Thyroid gland (tissue), 4 donors: Measurements from ENCODE around the gene CCDC179. TPM values are rescaled to one million over a fixed set of nuclear protein-coding genes. Genes with fewer than 3 reads are reported as not detected.

Source experiments
- DNase-seq, 2 donors: peaks; one replicate each; pipeline ENCODE4 v3.0.0-alpha.2; 2019
- H3K27ac ChIP-seq, 3 donors: fragments of 200-600 bp; sonication (generic); 1 replicate in 2 of 3; 2 replicates in 1 of 3; pipeline ENCODE4 v1.5.1; 2016 to 2019; ENCODE audit warnings: mild to moderate bottlenecking in 1 of 3, moderate library complexity in 1 of 3
- H3K27me3 ChIP-seq: fragments of 200-600 bp; sonication (generic); one replicate; pipeline ENCODE4 v1.5.1; 2019
- H3K36me3 ChIP-seq, 2 donors: fragments of 200-600 bp; sonication (generic); one replicate each; pipeline ENCODE4 v1.5.1; 2016 to 2019
- H3K4me1 ChIP-seq, 2 donors: fragments of 200-600 bp; sonication (generic); one replicate each; pipeline ENCODE4 v1.5.1; 2017 to 2019
- H3K4me3 ChIP-seq, 3 donors: fragments of 200-600 bp; sonication (generic); replicated peaks in 1 of 3; 1 replicate in 2 of 3; 2 replicates in 1 of 3; pipeline ENCODE4 v1.5.1; 2016; ENCODE audit warnings: mild to moderate bottlenecking in 1 of 3
- H3K9me3 ChIP-seq: fragments of 200-600 bp; sonication (generic); one replicate; pipeline ENCODE4 v1.5.1; 2017
- CTCF ChIP-seq, 6 experiments: fragments of 200-600 bp in 3 of 6; fragments of 450-650 bp in 3 of 6; sonication (generic) in 3 of 6; IDR thresholded peaks; one replicate each; pipeline ENCODE4 v1.5.1; 2016 to 2019; ENCODE audit warnings: antibody characterized with exemption in 6 of 6, mild to moderate bottlenecking in 2 of 6, inconsistent platforms in 1 of 6, moderate library complexity in 1 of 6
- POLR2A ChIP-seq, 2 donors: fragments of 450-650 bp; IDR thresholded peaks; one replicate each; pipeline ENCODE4 v1.6.1; 2017; ENCODE audit warnings: antibody characterized with exemption in 2 of 2, mild to moderate bottlenecking in 2 of 2, moderate library complexity in 1 of 2
- WGBS, 2 donors: methylation state at CpG; one replicate each; pipeline ENCODE4 v1.1.5; 2017; 5-methylcytosine and 5-hydroxymethylcytosine counted together
- intact Hi-C: fragments of 100-400 bp; cut with DNase I; formaldehyde crosslinking; loops from one replicate; pipeline ENCODE4 v1.15.1; 2023
- total RNA-seq, 4 donors: library from RNA; depleted of rRNA; stranded (reverse); fragments of >200 nt; gene quantifications; one replicate each; pipeline ENCODE4 v1.2.3, GENCODE V29; 2016

The CCDC179 gene
- total RNA-seq, 4 donors from 2014 or later, result not detected

DNA sequence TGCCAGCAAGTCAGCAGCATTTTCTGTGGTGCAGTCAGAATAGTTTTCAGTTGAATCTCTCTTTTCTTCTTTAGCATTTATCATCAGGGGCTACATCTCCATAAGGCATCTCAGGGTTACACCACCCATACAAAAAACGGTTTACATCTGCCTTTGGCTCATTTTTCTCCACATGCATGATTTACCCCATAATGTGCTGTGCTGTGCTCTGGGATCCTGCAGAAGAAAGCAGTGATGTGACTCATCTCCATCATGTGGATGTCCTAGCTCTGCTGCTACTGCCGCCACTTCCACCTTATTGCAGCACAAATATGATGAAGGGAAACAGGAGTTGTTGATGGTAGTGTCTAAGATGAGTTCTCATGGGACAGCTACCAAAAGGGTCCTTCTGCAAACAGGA, 30.0 kb upstream of the CCDC179 start:
- 90 to 91% methylated on average over 2 of the region's 2 CpGs for WGBS, 2 donors
- no peak overlapping the region for H3K27ac ChIP-seq
- H3K36me3 ChIP-seq, result no peaks in the 10 kb centered on the region
- H3K27me3 ChIP-seq, result no peaks in the 10 kb centered on the region
- H3K9me3 ChIP-seq, result no peaks in the 10 kb centered on the region
- DNase-seq, result no peak
- no peak for TF ChIP-seq CTCF (IDR thresholded peaks at IDR 0.05)
- no peak for TF ChIP-seq POLR2A (IDR thresholded peaks at IDR 0.05)
- H3K4me3 ChIP-seq, result no peak overlapping the region
- H3K4me1 ChIP-seq, result no peaks in the 10 kb centered on the region
- intact Hi-C loops, result no loop called here

DNA sequence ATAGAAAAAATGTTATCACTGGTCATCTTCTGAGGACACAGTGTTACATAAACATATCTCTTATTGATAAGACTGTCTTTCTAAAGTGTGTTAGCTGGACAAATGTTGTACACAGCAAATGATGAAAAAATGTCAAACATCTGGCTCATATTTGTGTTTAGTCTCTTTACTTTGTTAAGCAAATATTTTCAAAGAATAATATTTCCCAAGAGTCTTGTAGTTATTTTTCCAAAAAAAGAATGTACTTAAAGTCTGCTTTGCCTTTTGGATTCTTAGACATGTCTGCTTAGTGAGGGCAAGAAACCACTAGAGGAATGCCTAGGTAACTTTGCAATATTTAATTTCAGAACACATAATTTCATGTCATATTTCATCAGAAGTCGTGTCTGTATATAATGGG, 23.9 kb upstream of the CCDC179 start:
- no peak for DNase-seq
- no peak for TF ChIP-seq POLR2A (IDR thresholded peaks at IDR 0.05)
- TF ChIP-seq CTCF (IDR thresholded peaks at IDR 0.05), result no peak
- Histone ChIP-seq H3K36me3 (no peaks in the 10 kb centered on the region), H3K27me3 (no peaks in the 10 kb centered on the region), H3K4me3 (no peak overlapping the region), H3K4me1 (no peaks in the 10 kb centered on the region), H3K27ac (no peak overlapping the region), H3K9me3 (no peaks in the 10 kb centered on the region)
- intact Hi-C loops, result no loop called here
- 67 to 70% methylated on average over 1 of the region's 1 CpG for WGBS, 2 donors

- WGBS, 2 donors, result 53 to 65% methylated on average over 2 of the region's 2 CpGs
- H3K27ac ChIP-seq, result no peak overlapping the region
- no peaks in the 10 kb centered on the region for H3K27me3 ChIP-seq
- TF ChIP-seq CTCF (IDR thresholded peaks at IDR 0.05), result no peak
- TF ChIP-seq POLR2A (IDR thresholded peaks at IDR 0.05), result no peak
- H3K4me1 ChIP-seq, result no peaks in the 10 kb centered on the region
- no peaks in the 10 kb centered on the region for H3K9me3 ChIP-seq
- H3K4me3 ChIP-seq, result no peak overlapping the region
- intact Hi-C loops, result no loop called here
- H3K36me3 ChIP-seq, result no peaks in the 10 kb centered on the region
- no peak for DNase-seq
These were observed 19.4 kb upstream of the CCDC179 start for GRCh38 chr11:22879630-22880029.

- Histone ChIP-seq H3K27ac (no peak overlapping the region), H3K4me1 (no peaks in the 10 kb centered on the region), H3K9me3 (no peaks in the 10 kb centered on the region), H3K27me3 (no peaks in the 10 kb centered on the region), H3K4me3 (no peak overlapping the region), H3K36me3 (no peaks in the 10 kb centered on the region)
- DNase-seq, result no peak
- intact Hi-C loops, result no loop called here
- TF ChIP-seq POLR2A (IDR thresholded peaks at IDR 0.05) (no peak), CTCF (IDR thresholded peaks at IDR 0.05) (no peak)
These were observed 18.3 kb upstream of the CCDC179 start for GRCh38 chr11:22878604-22879003.

- Histone ChIP-seq H3K9me3 (no peaks in the 10 kb centered on the region), H3K27ac (no peak overlapping the region), H3K4me3 (no peak overlapping the region), H3K36me3 (no peaks in the 10 kb centered on the region), H3K4me1 (no peaks in the 10 kb centered on the region), H3K27me3 (no peaks in the 10 kb centered on the region)
- DNase-seq, result no peak
- intact Hi-C loops, result no loop called here
- no peak for TF ChIP-seq CTCF (IDR thresholded peaks at IDR 0.05)
- TF ChIP-seq POLR2A (IDR thresholded peaks at IDR 0.05), result no peak
These were observed 17.8 kb upstream of the CCDC179 start for GRCh38 chr11:22878039-22878438.
